ENCODE data around the gene ZNF324. TPM values are rescaled to one million over a fixed set of nuclear protein-coding genes. Genes with fewer than 3 reads are reported as not detected.

The ZNF324 gene
- total and polyA plus RNA-seq, 2 of the 13 experiments (the other 11 are each of a cell fraction or from before 2014, with no cell fraction given), result 1.1 to 4.7 TPM

DNA sequence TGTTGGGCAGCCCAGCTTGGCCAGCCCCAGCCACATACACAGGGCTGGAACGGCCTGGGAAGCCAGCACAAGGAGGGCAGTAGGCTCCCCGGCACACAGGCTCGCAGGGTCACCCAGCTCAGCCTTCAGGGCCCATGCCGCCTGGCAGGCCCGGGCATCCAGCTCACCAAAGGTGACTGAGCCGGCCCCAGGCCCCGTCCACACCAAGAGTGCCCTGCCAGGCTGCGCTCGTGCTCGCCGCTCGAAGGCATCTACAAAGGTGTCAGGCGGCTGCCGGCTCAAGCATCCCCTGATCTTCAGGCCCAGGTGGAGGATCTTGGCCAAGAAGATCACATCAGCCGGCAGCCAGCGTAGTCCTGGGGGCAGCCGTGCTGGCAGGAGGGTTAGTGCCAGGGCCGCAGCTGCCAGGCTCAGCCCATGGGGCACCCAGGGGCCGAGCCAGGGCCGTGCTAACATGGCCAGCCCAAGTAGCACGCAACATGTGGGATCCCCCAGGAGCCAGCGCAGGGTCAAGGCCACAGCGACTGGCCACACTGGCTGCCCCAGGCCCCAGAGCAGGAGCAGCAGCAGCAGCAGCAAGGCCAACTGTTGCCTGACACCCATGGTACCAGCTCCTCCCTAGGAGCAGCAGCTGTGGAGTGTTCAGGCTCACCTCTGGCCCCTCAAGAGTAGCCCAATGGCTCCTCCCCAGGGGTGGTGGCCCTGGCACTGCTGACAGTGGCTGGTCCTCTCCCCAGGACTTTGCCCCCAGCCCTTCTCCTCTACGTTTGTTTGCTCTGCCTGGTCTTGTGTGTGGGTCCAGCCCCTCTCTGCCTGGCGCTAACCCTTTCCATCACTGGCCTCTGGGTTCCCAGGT is 44.7 kb downstream of the ZNF324 start, which contains the start of gene SLC27A5 (continued):
- TF ChIP-seq FOSL2 (CRISPR knock-in tag; IDR thresholded peaks at IDR 0.05) (peak; percentile 49; the same call in 1 of the 2 replicates), THAP8 (CRISPR knock-in tag; IDR thresholded peaks at IDR 0.05; ENCODE audit: borderline replicate concordance) (no peak), ZNF629 (CRISPR knock-in tag; conservative IDR thresholded peaks at IDR 0.05) (peak; percentile 43; the same call in 1 of the 2 replicates), NCOR1 (IDR thresholded peaks at IDR 0.05; ENCODE audit: borderline replicate concordance, low read length) (peak; percentile 35; the same call in 1 of the 2 replicates), MLLT10 (CRISPR knock-in tag; IDR thresholded peaks at IDR 0.05) (no peak), ZXDC (CRISPR knock-in tag; IDR thresholded peaks at IDR 0.05) (0 out of 2 replicates have a peak, but pooled peaks have one; percentile 38), ZNF503 (CRISPR knock-in tag; IDR thresholded peaks at IDR 0.05) (peak; percentile 57; the same call in 1 of the 2 replicates), SMARCC2 (IDR thresholded peaks at IDR 0.05) (no peak), PPARG (CRISPR knock-in tag; conservative IDR thresholded peaks at IDR 0.05) (0 out of 2 replicates have a peak, but pooled peaks have one; percentile 29), ZNF773 (CRISPR knock-in tag; IDR thresholded peaks at IDR 0.05; ENCODE audit: borderline replicate concordance) (no peak), RFXAP (CRISPR knock-in tag; IDR thresholded peaks at IDR 0.05; ENCODE audit: borderline replicate concordance) (peak; percentile 63; the same call in 1 of the 2 replicates), FOXP1 (IDR thresholded peaks at IDR 0.05) (no peak), FOXP1 (CRISPR knock-in tag; IDR thresholded peaks at IDR 0.05) (no peak), SRY (CRISPR knock-in tag; IDR thresholded peaks at IDR 0.05) (no peak), ZNF558 (CRISPR knock-in tag; IDR thresholded peaks at IDR 0.05; ENCODE audit: borderline replicate concordance) (0 out of 2 replicates have a peak, but pooled peaks have one; percentile 2), NR0B2 (CRISPR knock-in tag; IDR thresholded peaks at IDR 0.05) (0 out of 2 replicates have a peak, but pooled peaks have one; percentile 1), SMAD1 (CRISPR knock-in tag; IDR thresholded peaks at IDR 0.05; ENCODE audit: borderline replicate concordance, low read depth) (0 out of 2 replicates have a peak, but pooled peaks have one; percentile 38), POGZ (CRISPR knock-in tag; IDR thresholded peaks at IDR 0.05) (no peak; the same call in none of the 2 replicates), ZNF674 (CRISPR knock-in tag; IDR thresholded peaks at IDR 0.05; ENCODE audit: low read depth) (no peak)
- TF ChIP-seq, protein P1, sequence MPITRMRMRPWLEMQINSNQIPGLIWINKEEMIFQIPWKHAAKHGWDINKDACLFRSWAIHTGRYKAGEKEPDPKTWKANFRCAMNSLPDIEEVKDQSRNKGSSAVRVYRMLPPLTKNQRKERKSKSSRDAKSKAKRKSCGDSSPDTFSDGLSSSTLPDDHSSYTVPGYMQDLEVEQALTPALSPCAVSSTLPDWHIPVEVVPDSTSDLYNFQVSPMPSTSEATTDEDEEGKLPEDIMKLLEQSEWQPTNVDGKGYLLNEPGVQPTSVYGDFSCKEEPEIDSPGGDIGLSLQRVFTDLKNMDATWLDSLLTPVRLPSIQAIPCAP (CRISPR knock-in tag; IDR thresholded peaks at IDR 0.05; ENCODE audit: low read depth), result no peak
- TF ChIP-seq, protein P2, sequence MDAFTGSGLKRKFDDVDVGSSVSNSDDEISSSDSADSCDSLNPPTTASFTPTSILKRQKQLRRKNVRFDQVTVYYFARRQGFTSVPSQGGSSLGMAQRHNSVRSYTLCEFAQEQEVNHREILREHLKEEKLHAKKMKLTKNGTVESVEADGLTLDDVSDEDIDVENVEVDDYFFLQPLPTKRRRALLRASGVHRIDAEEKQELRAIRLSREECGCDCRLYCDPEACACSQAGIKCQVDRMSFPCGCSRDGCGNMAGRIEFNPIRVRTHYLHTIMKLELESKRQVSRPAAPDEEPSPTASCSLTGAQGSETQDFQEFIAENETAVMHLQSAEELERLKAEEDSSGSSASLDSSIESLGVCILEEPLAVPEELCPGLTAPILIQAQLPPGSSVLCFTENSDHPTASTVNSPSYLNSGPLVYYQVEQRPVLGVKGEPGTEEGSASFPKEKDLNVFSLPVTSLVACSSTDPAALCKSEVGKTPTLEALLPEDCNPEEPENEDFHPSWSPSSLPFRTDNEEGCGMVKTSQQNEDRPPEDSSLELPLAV (CRISPR knock-in tag; conservative IDR thresholded peaks at IDR 0.05; ENCODE audit: low read depth), result no peak
